Measurements from ENCODE around the gene DOHH. TPM values are rescaled to one million over a fixed set of nuclear protein-coding genes. Genes with fewer than 3 reads are reported as not detected.
"Not testable (repeated sequence)": the region's sequence is repeated elsewhere in the genome, so short reads cannot be mapped to it uniquely, and the experiment has no call there.

DOHH gene
- total RNA-seq, 1 experiment from 2014 or later = 29.4 TPM

- Histone ChIP-seq H3K27ac (peak overlapping the region; percentile 0; the same call in 1 of the 2 replicates), H3K36me3 (peaks cover 67% of the 10 kb centered on the region), H3K4me1 (replicated peaks) (peaks cover 47% of the 10 kb centered on the region), H3K27me3 (replicated peaks) (no peaks in the 10 kb centered on the region), H3K9me3 (replicated peaks) (no peaks in the 10 kb centered on the region), H3K4me3 (no peak overlapping the region)
- DNase-seq (ENCODE audit: low read depth in 1 of 2, low spot score in 2 of 2) = no peak
Measured at GRCh38 chr19:3508771-3509535, 8.5 kb upstream of the DOHH start.

- H3K27ac ChIP-seq; H3K27me3 ChIP-seq (replicated peaks); H3K4me3 ChIP-seq; H3K9me3 ChIP-seq (replicated peaks); DNase-seq (ENCODE audit: low read depth in 1 of 2, low spot score in 2 of 2): not testable (repeated sequence)
- peaks cover 39% of the 10 kb centered on the region for H3K4me1 ChIP-seq (replicated peaks)
- peaks cover 60% of the 10 kb centered on the region for H3K36me3 ChIP-seq
Measured at GRCh38 chr19:3508121-3508661, 7.7 kb upstream of the DOHH start.

DNA sequence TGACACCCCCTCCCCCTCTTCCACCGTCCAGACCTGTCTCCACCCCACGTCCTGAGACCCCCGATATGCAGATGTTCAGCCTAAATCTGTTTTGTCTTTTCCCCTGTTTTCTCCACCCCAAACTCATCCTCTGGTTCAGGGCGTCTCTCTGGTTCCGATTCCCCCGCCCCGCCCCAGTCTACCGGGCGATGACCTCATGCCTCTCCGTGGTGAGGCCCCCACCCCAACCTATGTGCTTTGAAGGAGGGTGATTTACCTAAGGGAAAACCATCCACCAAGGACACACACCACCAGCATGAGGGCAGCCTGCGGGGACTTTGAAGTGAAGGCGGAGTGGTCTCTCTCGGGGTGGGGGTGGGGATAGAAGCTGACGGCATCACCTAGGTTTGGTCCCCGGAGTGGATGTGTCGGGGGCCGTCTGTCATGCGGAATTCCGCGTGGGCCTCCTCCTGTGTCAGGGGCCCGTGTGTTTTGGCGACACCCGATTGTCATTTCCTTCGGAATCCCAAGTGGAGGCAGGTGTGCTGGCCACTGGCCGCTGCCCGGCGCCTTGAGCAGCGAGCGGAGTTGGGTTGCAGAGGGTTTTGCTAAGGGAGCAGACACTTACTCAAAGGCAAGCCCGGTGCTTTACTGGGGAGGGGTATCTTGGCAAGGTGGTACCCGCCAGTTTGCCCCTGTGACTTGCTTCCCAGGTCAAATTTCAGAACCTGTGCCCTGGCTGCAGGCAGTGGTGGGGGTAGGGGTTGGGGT is 7.1 kb upstream of the DOHH start:
- no peaks in the 10 kb centered on the region for H3K27me3 ChIP-seq (replicated peaks)
- no peak for DNase-seq (ENCODE audit: low read depth in 1 of 2, low spot score in 2 of 2)
- no peak overlapping the region for H3K27ac ChIP-seq
- peaks cover 36% of the 10 kb centered on the region for H3K4me1 ChIP-seq (replicated peaks)
- H3K36me3 ChIP-seq = peaks cover 54% of the 10 kb centered on the region
- no peaks in the 10 kb centered on the region for H3K9me3 ChIP-seq (replicated peaks)
- peak overlapping the region; percentile 91 for H3K4me3 ChIP-seq

DNA sequence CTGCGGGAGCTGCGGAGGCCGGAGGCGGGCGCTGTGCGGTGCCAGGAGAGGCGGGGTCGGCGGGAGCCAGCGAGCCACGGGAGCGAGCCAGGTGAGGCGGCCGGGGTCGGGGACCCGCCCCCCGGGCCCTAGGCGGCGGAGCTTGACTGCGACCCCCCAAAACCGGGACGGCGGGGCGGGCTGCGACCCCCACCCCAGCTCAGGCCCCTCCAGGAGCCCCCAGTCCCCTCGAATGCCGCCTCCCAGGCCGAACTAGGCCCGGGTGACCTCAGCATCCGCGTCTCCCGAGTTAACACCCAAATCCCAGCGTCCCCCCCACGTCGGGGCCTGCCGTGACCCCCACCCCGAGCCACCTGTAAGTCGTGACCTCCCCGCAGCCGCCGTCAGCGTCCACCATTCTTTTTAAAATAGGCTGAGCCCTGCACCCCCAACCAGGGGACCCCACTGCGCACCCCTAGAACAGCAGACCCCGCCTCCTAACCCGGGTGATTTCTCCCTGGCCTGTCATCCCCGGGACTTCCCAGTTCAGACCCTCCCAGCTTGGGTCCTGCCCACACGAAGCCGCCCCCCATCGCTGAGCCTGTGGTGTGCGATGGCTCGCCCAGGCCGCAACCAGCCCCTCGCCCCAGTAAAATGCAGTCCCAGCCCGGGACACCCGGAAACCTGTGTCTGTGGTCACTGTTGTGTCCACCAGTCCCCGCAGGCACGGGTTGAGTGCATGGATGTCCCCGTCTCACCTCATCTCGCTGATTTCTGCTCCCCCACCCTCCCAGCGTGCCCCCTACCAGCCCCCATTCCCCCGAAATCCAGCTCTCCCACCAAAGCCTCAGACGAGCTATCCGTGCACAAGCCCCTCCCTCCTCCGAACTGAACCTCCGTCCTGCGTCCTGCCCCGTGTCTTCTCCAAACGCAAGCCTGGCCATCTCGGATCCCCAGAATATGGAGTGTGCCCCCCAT is 6.2 kb upstream of the DOHH start:
- Histone ChIP-seq H3K27ac (peak overlapping the region; percentile 61), H3K9me3 (replicated peaks) (no peaks in the 10 kb centered on the region), H3K4me1 (replicated peaks) (peaks cover 36% of the 10 kb centered on the region), H3K27me3 (replicated peaks) (no peaks in the 10 kb centered on the region), H3K4me3 (peak overlapping the region; percentile 91), H3K36me3 (peaks cover 46% of the 10 kb centered on the region)
- DNase-seq (ENCODE audit: low read depth in 1 of 2, low spot score in 2 of 2) = no peak

GRCh38 chr19:3505598-3506383 is 5.3 kb upstream of the DOHH start, which contains the start of gene FZR1:
TSS of gene FZR1 (plus strand) at chr19:3506311. CDS start at chr19:3522990, 16,679 bp downstream.
- peaks cover 37% of the 10 kb centered on the region for H3K36me3 ChIP-seq
- peaks cover 39% of the 10 kb centered on the region for H3K4me1 ChIP-seq (replicated peaks)
- no peaks in the 10 kb centered on the region for H3K27me3 ChIP-seq (replicated peaks)
- peak; percentile 95 to 99 for DNase-seq (ENCODE audit: low read depth in 1 of 2, low spot score in 2 of 2)
- H3K27ac ChIP-seq = peak within 1 kb of the TSS; percentile 89
- peak within 1 kb of the TSS; percentile 91 for H3K4me3 ChIP-seq
- H3K9me3 ChIP-seq (replicated peaks) = no peaks in the 10 kb centered on the region

GRCh38 chr19:3504735-3505134 is 4.3 kb upstream of the DOHH start:
- Histone ChIP-seq H3K27me3 (replicated peaks) (no peaks in the 10 kb centered on the region), H3K4me3 (no peak overlapping the region), H3K4me1 (replicated peaks) (peaks cover 35% of the 10 kb centered on the region), H3K36me3 (peaks cover 31% of the 10 kb centered on the region), H3K27ac (no peak overlapping the region), H3K9me3 (replicated peaks) (no peaks in the 10 kb centered on the region)
- DNase-seq (ENCODE audit: low read depth in 1 of 2, low spot score in 2 of 2) = no peak

DNA sequence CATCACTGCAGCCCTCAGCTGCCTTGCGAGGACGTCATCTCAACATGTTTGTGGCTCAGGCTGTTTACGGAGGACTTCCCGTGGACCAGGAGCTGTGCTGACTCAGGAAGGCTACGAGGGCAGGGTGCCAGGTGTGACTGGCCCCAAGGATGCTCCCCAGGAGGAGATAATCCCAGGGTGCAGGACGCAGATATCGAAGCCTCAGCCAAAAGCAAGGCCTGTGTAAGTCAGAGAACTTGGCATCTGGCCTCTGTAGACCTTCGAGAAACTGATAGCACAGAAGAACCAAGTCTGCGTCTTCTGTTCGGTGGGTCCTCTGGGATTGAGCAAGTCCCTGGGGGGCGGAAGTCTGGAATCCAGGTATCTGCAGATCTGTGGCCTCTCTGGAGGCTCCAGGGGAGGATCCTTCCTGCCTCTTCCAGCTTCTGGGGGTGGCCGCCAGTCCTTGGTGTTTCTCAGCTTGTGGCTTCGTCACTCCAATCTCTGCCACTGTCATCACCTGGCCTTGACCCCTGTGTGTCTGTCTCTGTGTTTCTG is 2.6 kb upstream of the DOHH start:
- peaks cover 21% of the 10 kb centered on the region for H3K36me3 ChIP-seq
- H3K27ac ChIP-seq = no peak overlapping the region
- H3K27me3 ChIP-seq (replicated peaks) = no peaks in the 10 kb centered on the region
- DNase-seq (ENCODE audit: low read depth in 1 of 2, low spot score in 2 of 2) = no peak
- H3K4me3 ChIP-seq = no peak overlapping the region
- peaks cover 24% of the 10 kb centered on the region for H3K4me1 ChIP-seq (replicated peaks)
- H3K9me3 ChIP-seq (replicated peaks) = no peaks in the 10 kb centered on the region

- Histone ChIP-seq H3K9me3 (replicated peaks) (no peaks in the 10 kb centered on the region), H3K27me3 (replicated peaks) (no peaks in the 10 kb centered on the region), H3K36me3 (peaks cover 15% of the 10 kb centered on the region), H3K27ac (no peak overlapping the region), H3K4me1 (replicated peaks) (peaks cover 17% of the 10 kb centered on the region), H3K4me3 (no peak overlapping the region)
- no peak for DNase-seq (ENCODE audit: low read depth in 1 of 2, low spot score in 2 of 2)
Measured at GRCh38 chr19:3501780-3502179, 1.3 kb upstream of the DOHH start.

- peak overlapping the region; percentile 98 for H3K27ac ChIP-seq
- H3K36me3 ChIP-seq = peaks cover 28% of the 10 kb centered on the region
- no peaks in the 10 kb centered on the region for H3K27me3 ChIP-seq (replicated peaks)
- peaks cover 10% of the 10 kb centered on the region for H3K4me1 ChIP-seq (replicated peaks)
- no peaks in the 10 kb centered on the region for H3K9me3 ChIP-seq (replicated peaks)
- no peak for DNase-seq (ENCODE audit: low read depth in 1 of 2, low spot score in 2 of 2)
- H3K4me3 ChIP-seq = peak overlapping the region; percentile 85
Measured at GRCh38 chr19:3499738-3500428, 591 bp downstream of the DOHH start.

GRCh38 chr19:3497757-3498520 is 2.5 kb downstream of the DOHH start:
- Histone ChIP-seq H3K27ac (no peak overlapping the region), H3K4me1 (replicated peaks) (peaks cover 10% of the 10 kb centered on the region), H3K36me3 (peaks cover 46% of the 10 kb centered on the region), H3K4me3 (no peak overlapping the region), H3K27me3 (replicated peaks) (no peaks in the 10 kb centered on the region), H3K9me3 (replicated peaks) (no peaks in the 10 kb centered on the region)
- DNase-seq (ENCODE audit: low read depth in 1 of 2, low spot score in 2 of 2) = no peak

- Histone ChIP-seq H3K9me3 (replicated peaks) (no peaks in the 10 kb centered on the region), H3K4me3 (no peak overlapping the region), H3K36me3 (peaks cover 59% of the 10 kb centered on the region), H3K4me1 (replicated peaks) (peaks cover 10% of the 10 kb centered on the region), H3K27me3 (replicated peaks) (no peaks in the 10 kb centered on the region), H3K27ac (no peak overlapping the region)
- DNase-seq (ENCODE audit: low read depth in 1 of 2, low spot score in 2 of 2) = no peak
Measured at GRCh38 chr19:3496392-3497273, 3.8 kb downstream of the DOHH start.

Measured in SJSA1 (cell line).